Osteoblast (primary cell): ENCODE data around the gene PNPLA7. TPM values are rescaled to one million over a fixed set of nuclear protein-coding genes. Genes with fewer than 3 reads are reported as not detected.
"Not testable (repeated sequence)": the region's sequence is repeated elsewhere in the genome, so short reads cannot be mapped to it uniquely, and the experiment has no call there.

Source experiments
- DNase-seq: peaks from one replicate; pipeline ENCODE4 v3.0.0; 2011; ENCODE audit warnings: low spot score, mixed read lengths; ENCODE audit not compliant: insufficient read length; ENCODE audit errors: missing footprints
- H2AFZ ChIP-seq: 2 replicates; pipeline ENCODE4 v1.6.0; 2011; ENCODE audit warnings: mild to moderate bottlenecking, low read length
- H3K27ac ChIP-seq: 2 replicates; pipeline ENCODE4 v1.5.1; 2011; ENCODE audit warnings: mild to moderate bottlenecking, low read depth, low read length, moderate library complexity
- H3K27me3 ChIP-seq: 2 replicates; pipeline ENCODE4 v1.6.0; 2012; ENCODE audit warnings: mild to moderate bottlenecking, control low read depth, inconsistent platforms, low read length, moderate library complexity; ENCODE audit not compliant: insufficient read depth
- H3K36me3 ChIP-seq: 2 replicates; pipeline ENCODE4 v1.5.1; 2011; ENCODE audit warnings: mild to moderate bottlenecking, low read length, control low read depth, moderate library complexity; ENCODE audit not compliant: insufficient read depth
- H3K4me1 ChIP-seq: 2 replicates; pipeline ENCODE4 v1.5.1; 2011; ENCODE audit warnings: mild to moderate bottlenecking, low read length, control low read depth, moderate library complexity; ENCODE audit not compliant: insufficient read depth
- H3K4me2 ChIP-seq: 2 replicates; pipeline ENCODE4 v1.6.0; 2011; ENCODE audit warnings: mild to moderate bottlenecking, low read length; ENCODE audit not compliant: insufficient read depth
- H3K4me3 ChIP-seq: fragments of 200-600 bp; sonication (generic); 3 replicates; pipeline ENCODE4 v1.5.1; 2012; ENCODE audit warnings: mild to moderate bottlenecking, low read length, inconsistent platforms; ENCODE audit not compliant: insufficient read depth
- H3K79me2 ChIP-seq: 2 replicates; pipeline ENCODE4 v1.6.0; 2012; ENCODE audit warnings: mild to moderate bottlenecking, low read length, control low read depth, inconsistent platforms; ENCODE audit not compliant: insufficient read depth
- H3K9me3 ChIP-seq: 2 replicates; pipeline ENCODE4 v1.5.1; 2011; ENCODE audit warnings: low read depth, low read length, control low read depth
- H4K20me1 ChIP-seq: 2 replicates; pipeline ENCODE4 v1.6.0; 2012; ENCODE audit warnings: mild to moderate bottlenecking, low read length, control low read depth; ENCODE audit not compliant: insufficient read depth
- total RNA-seq: library from RNA; depleted of rRNA; stranded (reverse); fragments of >200 nt; gene quantifications from 2 replicates; pipeline ENCODE4 v1.2.3, GENCODE V29; 2012
- TF ChIP-seq, protein P1 (sequence below): IDR thresholded peaks from 2 replicates; pipeline ENCODE4 v1.5.1; 2011; ENCODE audit warnings: mild to moderate bottlenecking, low read depth, low read length, moderate library complexity; ENCODE audit errors: extremely low read depth

The PNPLA7 gene
- total RNA-seq, 1 donor: 1.8 TPM

DNA sequence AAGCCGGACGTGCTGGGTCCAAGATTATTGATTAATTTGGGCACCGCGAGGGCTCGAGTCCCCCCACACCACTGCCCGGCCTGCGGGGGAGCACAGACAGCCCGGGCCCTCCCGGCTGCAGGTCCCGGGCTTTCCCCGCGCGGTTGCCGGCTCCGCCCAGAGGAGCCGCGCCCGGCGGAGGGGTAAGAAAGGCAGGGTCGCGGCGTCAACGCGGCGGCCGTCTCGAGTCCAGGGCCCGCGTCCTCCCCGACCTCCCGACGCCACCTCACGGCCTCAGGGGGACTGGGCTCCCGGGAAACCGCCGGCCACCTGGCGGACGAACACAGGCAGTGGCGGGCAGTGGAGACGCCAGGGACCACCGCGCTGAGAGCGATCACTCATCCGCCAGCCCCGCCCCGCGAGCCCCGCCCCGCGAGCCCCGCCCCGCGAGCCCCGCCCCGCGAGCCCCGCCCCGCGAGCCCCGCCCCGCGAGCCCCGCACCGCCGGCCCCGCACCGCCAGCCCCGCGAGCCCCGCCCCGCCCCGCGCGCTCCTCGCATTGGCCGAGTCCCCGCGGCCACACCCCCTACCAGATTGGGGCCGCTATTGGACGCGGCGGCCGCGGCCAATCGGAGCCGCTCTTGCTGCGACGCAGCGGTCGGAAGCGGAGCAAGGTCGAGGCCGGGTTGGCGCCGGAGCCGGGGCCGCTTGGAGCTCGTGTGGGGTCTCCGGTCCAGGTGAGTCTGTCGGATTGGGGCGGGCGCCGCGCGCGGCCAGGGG is 1.2 kb upstream of the PNPLA7 start, which contains the start of gene MRPL41:
MRPL41 (plus strand) TSS at position 616 of the 758 bp plus-strand sequence. CDS start 203 bp downstream, outside the sequence.
- H4K20me1 ChIP-seq: peaks cover 5% of the 10 kb centered on the region
- TF ChIP-seq, protein P1, sequence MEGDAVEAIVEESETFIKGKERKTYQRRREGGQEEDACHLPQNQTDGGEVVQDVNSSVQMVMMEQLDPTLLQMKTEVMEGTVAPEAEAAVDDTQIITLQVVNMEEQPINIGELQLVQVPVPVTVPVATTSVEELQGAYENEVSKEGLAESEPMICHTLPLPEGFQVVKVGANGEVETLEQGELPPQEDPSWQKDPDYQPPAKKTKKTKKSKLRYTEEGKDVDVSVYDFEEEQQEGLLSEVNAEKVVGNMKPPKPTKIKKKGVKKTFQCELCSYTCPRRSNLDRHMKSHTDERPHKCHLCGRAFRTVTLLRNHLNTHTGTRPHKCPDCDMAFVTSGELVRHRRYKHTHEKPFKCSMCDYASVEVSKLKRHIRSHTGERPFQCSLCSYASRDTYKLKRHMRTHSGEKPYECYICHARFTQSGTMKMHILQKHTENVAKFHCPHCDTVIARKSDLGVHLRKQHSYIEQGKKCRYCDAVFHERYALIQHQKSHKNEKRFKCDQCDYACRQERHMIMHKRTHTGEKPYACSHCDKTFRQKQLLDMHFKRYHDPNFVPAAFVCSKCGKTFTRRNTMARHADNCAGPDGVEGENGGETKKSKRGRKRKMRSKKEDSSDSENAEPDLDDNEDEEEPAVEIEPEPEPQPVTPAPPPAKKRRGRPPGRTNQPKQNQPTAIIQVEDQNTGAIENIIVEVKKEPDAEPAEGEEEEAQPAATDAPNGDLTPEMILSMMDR: peak; percentile 23

DNA sequence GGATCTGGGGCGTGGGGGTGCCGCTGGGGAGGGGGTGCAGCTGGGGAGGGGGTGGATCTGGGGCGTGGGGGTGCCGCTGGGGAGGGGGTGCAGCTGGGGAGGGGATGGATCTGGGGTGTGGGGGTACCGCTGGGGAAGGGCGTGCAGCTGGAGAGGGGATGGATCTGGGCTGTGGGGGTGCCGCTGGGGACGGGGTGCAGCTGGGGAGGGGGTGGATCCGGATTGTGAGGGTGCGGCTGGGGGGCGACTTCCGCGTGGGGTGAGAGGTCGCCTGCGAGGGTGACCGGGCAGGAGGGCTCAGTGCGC is 709 bp upstream of the PNPLA7 start:
- H3K27ac ChIP-seq: not testable (repeated sequence)

More for the DNA sequence above, 1.2 kb upstream of the PNPLA7 start, which contains the start of gene MRPL41:
- peaks cover 6% of the 10 kb centered on the region for H3K4me1 ChIP-seq
- peaks cover 14% of the 10 kb centered on the region for H3K79me2 ChIP-seq
- peak within 1 kb of the TSS; percentile 86 for H3K4me2 ChIP-seq
- peak within 1 kb of the TSS; percentile 78 for H2AFZ ChIP-seq
- DNase-seq: peak; percentile 100
- no peaks in the 10 kb centered on the region for H3K27me3 ChIP-seq
- no peaks in the 10 kb centered on the region for H3K9me3 ChIP-seq
- H3K36me3 ChIP-seq: peaks cover 25% of the 10 kb centered on the region
- peak within 1 kb of the TSS; percentile 92 for H3K4me3 ChIP-seq
- peak within 1 kb of the TSS; percentile 66 for H3K27ac ChIP-seq

DNA sequence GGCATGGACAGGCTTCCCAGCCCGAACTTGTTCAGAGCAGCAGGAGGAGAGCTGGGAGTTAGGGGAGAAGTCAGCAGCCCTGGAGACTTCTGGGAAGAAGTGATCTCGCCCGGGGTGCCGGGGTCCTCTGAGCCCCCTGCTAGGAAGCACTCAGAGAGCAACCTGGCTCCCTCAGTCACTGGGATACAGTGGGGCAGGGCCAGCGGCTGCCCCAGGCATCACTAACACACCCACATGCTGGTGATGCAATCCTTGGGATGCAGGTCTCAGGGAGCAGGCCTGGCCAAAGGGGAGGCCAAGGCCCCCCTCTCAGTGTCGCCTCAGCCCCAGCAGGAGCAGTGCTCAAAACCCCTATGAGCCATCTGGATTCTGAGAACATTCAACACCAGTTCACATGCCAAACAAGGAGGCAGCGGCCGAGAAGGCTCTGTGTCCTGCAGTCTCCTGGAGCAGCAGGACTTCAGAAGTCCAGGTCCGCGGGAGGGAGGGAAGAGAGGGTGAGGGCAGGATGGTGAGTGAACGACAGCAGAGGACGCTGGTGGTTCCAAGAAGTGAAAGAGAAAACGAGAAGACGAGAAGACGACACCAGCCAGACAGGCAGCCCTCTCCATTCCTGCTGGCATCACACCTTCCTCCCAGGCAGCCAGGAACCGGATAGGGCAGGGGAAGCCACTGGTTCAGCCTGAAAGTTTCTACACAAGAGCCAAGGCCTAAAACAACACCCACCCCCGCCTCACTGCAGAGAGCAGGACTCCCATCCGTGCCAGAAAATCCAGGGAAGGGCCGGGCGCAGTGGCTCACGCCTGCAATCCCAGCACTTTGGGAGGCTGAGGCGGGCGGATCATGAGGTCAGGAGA is 2.3 kb downstream of the PNPLA7 start:
- H4K20me1 ChIP-seq: peaks cover 5% of the 10 kb centered on the region
- H3K36me3 ChIP-seq: no peaks in the 10 kb centered on the region
- H3K9me3 ChIP-seq: no peaks in the 10 kb centered on the region
- DNase-seq: peak; percentile 76
- H3K4me2 ChIP-seq: no peak overlapping the region
- H3K79me2 ChIP-seq: peaks cover 9% of the 10 kb centered on the region
- TF ChIP-seq, protein P1: no peak
- no peak overlapping the region for H2AFZ ChIP-seq
- no peak overlapping the region for H3K27ac ChIP-seq
- no peaks in the 10 kb centered on the region for H3K27me3 ChIP-seq
- peaks cover 15% of the 10 kb centered on the region for H3K4me1 ChIP-seq
- no peak overlapping the region for H3K4me3 ChIP-seq

More for the DNA sequence above, 709 bp upstream of the PNPLA7 start:
- Histone ChIP-seq H3K4me2 (peak overlapping the region; percentile 82), H3K4me3 (peak overlapping the region; percentile 74), H3K36me3 (peaks cover 19% of the 10 kb centered on the region), H2AFZ (peak overlapping the region; percentile 72), H3K79me2 (peaks cover 14% of the 10 kb centered on the region)
- DNase-seq, H3K9me3 ChIP-seq, H4K20me1 ChIP-seq, H3K4me1 ChIP-seq, H3K27me3 ChIP-seq: not testable (repeated sequence)

DNA sequence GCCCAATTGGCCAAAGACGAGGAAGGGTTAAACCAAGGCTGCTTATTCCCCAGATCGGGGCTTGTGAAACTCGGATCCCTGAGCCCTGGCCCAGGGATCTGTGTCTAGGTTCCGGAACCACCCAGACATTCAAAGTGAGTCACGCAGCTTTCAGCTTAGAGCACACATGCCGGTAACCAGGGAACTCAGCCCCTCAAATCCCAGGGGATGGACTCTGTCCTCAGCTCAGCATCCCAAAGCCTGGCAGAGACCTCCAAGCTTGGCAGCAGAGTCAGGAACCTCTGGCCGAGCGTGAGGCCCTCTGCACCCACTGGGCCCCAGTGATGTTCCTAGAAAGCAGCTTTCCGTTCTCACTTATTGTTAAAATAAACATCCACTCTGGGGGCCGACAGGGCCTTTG is 5.1 kb downstream of the PNPLA7 start:
- Histone ChIP-seq H3K4me3 (no peak overlapping the region), H3K4me2 (no peak overlapping the region), H3K27ac (peak overlapping the region; percentile 42), H3K4me1 (peaks cover 9% of the 10 kb centered on the region), H3K36me3 (no peaks in the 10 kb centered on the region), H2AFZ (no peak overlapping the region), H4K20me1 (no peaks in the 10 kb centered on the region), H3K79me2 (no peaks in the 10 kb centered on the region), H3K9me3 (no peaks in the 10 kb centered on the region), H3K27me3 (no peaks in the 10 kb centered on the region)
- DNase-seq: peak; percentile 96
- TF ChIP-seq, protein P1: no peak
